Measurements from ENCODE around the gene KLF3.

- TF ChIP-seq POLR2A (IDR thresholded peaks at IDR 0.05) (no peak), CTCF (IDR thresholded peaks at IDR 0.05) (no peak)
Observed at GRCh38 chr4:38668203-38668971, 4.4 kb downstream of the KLF3 start.
